A673 (cell line): ENCODE results near the gene MAG. TPM values are rescaled to one million over a fixed set of nuclear protein-coding genes. Genes with fewer than 3 reads are reported as not detected.

Experiments
- BruUV-seq: library from RNA; stranded (reverse); fragments of 400-500 nt; replicated peaks from 2 replicates; lab custom pipeline; 2021; lab: Mats Ljungman, UMichigan
- CTCF ChIA-PET: fragments of 300-600 bp; sonication (Branson Sonifier 250); formaldehyde crosslinking; loops from one replicate; lab custom pipeline; 2022; ENCODE audit warnings: antibody characterized with exemption; lab: Charles Lee
- POLR2A ChIA-PET: fragments of 300-600 bp; sonication (Branson Sonifier 250); formaldehyde crosslinking; loops from one replicate; lab custom pipeline; 2022; ENCODE audit warnings: antibody characterized with exemption; ENCODE audit not compliant: low non-redundant PET; lab: Charles Lee
- DNase-seq: peaks from one replicate; pipeline ENCODE4 v3.0.0-alpha.2; 2015; ENCODE audit warnings: low spot score
- H3K27ac ChIP-seq: fragments of 200-600 bp; sonication (generic); 2 replicates; pipeline ENCODE4 v1.5.1; 2016; ENCODE audit warnings: mixed run types, low read depth, mild to moderate bottlenecking, mixed read lengths, antibody characterized with exemption, low read length; ENCODE audit not compliant: poor library complexity, severe bottlenecking
- H3K27me3 ChIP-seq: fragments of 200-600 bp; sonication (generic); replicated peaks from 2 replicates; pipeline ENCODE4 v1.6.1; 2017; ENCODE audit warnings: mixed run types, low read depth, mild to moderate bottlenecking, mixed read lengths, antibody characterized with exemption, low read length; ENCODE audit not compliant: insufficient read depth, poor library complexity
- H3K36me3 ChIP-seq: fragments of 200-600 bp; sonication (generic); 2 replicates; pipeline ENCODE4 v1.6.1; 2016; ENCODE audit warnings: mixed run types, mild to moderate bottlenecking, mixed read lengths, antibody characterized with exemption, low read length; ENCODE audit not compliant: insufficient read depth, poor library complexity, severe bottlenecking
- H3K4me1 ChIP-seq: fragments of 200-600 bp; sonication (generic); 2 replicates; pipeline ENCODE4 v1.6.1; 2017; ENCODE audit warnings: mixed run types, mild to moderate bottlenecking, mixed read lengths, antibody characterized with exemption, low read length; ENCODE audit not compliant: insufficient read depth, poor library complexity, severe bottlenecking
- H3K4me3 ChIP-seq: fragments of 200-600 bp; sonication (generic); 2 replicates; pipeline ENCODE4 v1.5.1; 2016; ENCODE audit warnings: low read depth, mixed run types, mild to moderate bottlenecking, mixed read lengths, low read length; ENCODE audit not compliant: poor library complexity, severe bottlenecking
- H3K9me3 ChIP-seq: fragments of 200-600 bp; sonication (generic); 2 replicates; pipeline ENCODE4 v1.6.1; 2016; ENCODE audit warnings: mixed run types, low read depth, mild to moderate bottlenecking, mixed read lengths, antibody characterized with exemption, low read length; ENCODE audit not compliant: poor library complexity, severe bottlenecking
- EZH2 ChIP-seq: fragments of 200-600 bp; sonication (generic); IDR thresholded peaks from 2 replicates; pipeline ENCODE4 v1.6.1; 2017; ENCODE audit warnings: borderline replicate concordance, low read depth, mild to moderate bottlenecking, mixed read lengths, antibody characterized with exemption, low read length; ENCODE audit not compliant: poor library complexity, severe bottlenecking
- intact Hi-C: fragments of 100-400 bp; cut with micrococcal nuclease; formaldehyde crosslinking; loops from one replicate; pipeline ENCODE4 v1.10.0; 2022; ENCODE audit not compliant: unreplicated experiment
- total RNA-seq: library from RNA; stranded (reverse); gene quantifications from 2 replicates; pipeline ENCODE4 v1.2.3, GENCODE V29; 2021
- TF ChIP-seq, protein P1 (sequence below): fragments of 300-800, 200-600 bp; sonication (generic); conservative IDR thresholded peaks from 2 replicates; pipeline ENCODE4 v1.5.1; 2017; ENCODE audit warnings: low read depth, mild to moderate bottlenecking, antibody characterized with exemption, low read length, moderate library complexity, mixed read lengths

Gene MAG
- total RNA-seq, 1 experiment from 2014 or later = not detected

DNA sequence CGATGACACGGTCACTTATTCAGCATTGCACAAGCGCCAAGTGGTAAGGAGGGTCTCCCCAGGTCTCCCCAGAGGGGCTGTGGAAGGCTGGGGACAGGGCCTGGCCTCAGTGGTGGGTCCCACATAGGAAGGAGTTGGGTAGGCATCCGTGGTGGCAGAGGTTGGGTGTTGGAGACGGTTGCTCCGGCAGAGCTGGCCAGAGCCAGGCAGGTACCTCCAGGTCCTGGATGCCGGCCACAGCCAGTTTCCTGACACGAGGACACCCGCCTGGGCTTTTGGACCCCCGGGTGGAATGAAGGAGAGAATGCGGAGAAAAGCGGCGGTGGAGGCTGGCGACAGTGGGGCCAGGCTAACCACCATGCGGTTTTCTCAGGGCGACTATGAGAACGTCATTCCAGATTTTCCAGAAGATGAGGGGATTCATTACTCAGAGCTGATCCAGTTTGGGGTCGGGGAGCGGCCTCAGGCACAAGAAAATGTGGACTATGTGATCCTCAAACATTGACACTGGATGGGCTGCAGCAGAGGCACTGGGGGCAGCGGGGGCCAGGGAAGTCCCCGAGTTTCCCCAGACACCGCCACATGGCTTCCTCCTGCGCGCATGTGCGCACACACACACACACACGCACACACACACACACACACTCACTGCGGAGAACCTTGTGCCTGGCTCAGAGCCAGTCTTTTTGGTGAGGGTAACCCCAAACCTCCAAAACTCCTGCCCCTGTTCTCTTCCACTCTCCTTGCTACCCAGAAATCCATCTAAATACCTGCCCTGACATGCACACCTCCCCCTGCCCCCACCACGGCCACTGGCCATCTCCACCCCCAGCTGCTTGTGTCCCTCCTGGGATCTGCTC is 54.5 kb downstream of the MAG start:
- Histone ChIP-seq H3K27ac (no peak overlapping the region), H3K9me3 (no peaks in the 10 kb centered on the region), H3K4me3 (no peak overlapping the region), H3K4me1 (no peaks in the 10 kb centered on the region), H3K27me3 (peaks cover 5% of the 10 kb centered on the region), H3K36me3 (no peaks in the 10 kb centered on the region)
- POLR2A ChIA-PET = no interaction called here
- CTCF ChIA-PET = no interaction called here
- intact Hi-C loops = no loop called here
- DNase-seq = no peak
- BruUV-seq = no TSS peak
- no peak for TF ChIP-seq EZH2
- TF ChIP-seq, protein P1, sequence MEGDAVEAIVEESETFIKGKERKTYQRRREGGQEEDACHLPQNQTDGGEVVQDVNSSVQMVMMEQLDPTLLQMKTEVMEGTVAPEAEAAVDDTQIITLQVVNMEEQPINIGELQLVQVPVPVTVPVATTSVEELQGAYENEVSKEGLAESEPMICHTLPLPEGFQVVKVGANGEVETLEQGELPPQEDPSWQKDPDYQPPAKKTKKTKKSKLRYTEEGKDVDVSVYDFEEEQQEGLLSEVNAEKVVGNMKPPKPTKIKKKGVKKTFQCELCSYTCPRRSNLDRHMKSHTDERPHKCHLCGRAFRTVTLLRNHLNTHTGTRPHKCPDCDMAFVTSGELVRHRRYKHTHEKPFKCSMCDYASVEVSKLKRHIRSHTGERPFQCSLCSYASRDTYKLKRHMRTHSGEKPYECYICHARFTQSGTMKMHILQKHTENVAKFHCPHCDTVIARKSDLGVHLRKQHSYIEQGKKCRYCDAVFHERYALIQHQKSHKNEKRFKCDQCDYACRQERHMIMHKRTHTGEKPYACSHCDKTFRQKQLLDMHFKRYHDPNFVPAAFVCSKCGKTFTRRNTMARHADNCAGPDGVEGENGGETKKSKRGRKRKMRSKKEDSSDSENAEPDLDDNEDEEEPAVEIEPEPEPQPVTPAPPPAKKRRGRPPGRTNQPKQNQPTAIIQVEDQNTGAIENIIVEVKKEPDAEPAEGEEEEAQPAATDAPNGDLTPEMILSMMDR = no peak

DNA sequence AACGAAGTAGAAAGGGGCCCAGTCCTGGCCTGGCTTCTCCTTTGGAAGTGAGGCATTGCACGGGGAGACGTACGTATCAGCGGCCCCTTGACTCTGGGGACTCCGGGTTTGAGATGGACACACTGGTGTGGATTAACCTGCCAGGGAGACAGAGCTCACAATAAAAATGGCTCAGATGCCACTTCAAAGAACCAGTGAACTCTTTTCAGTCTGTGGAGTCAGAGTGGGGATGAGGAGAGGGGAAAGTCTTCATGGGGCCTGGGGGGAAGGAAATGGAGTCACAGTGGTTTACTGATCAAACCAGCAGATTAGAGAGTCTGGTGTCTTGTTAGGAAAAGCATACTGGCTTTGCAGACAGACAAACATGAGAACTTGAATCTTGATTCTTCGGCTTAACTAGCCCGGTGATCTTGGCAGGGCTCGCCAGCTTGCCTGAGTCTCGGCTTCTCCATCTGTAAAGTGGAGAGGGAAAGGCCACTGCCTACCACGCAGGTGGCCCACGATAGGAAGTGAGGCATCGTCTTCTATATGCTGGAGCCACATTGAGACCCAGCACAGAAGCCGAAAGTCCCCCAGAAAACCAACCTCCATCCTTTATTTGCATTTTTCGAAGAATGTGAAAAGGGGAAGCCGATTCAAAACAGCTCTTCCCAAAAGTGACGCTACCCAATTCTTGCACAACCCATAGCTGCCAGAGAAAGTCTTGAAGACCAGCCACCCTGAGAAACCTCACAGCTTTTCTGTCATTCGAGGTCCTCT is 55.4 kb downstream of the MAG start, which contains the start of gene FFAR1:
FFAR1 (plus strand) TSS at position 732 of the 759 bp plus-strand sequence. CDS start 3,650 bp downstream, outside the sequence.
- TF ChIP-seq, protein P1 = no peak
- no peak for TF ChIP-seq EZH2
- intact Hi-C loops = no loop called here
- no peaks in the 10 kb centered on the region for H3K4me1 ChIP-seq
- no peaks in the 10 kb centered on the region for H3K36me3 ChIP-seq
- H3K9me3 ChIP-seq = no peaks in the 10 kb centered on the region
- no peak within 1 kb of the TSS for H3K27ac ChIP-seq
- ChIA-PET POLR2A (no interaction called here), CTCF (no interaction called here)
- no peak for DNase-seq
- H3K4me3 ChIP-seq = no peak within 1 kb of the TSS
- H3K27me3 ChIP-seq = peaks cover 5% of the 10 kb centered on the region
- no TSS peak for BruUV-seq

DNA sequence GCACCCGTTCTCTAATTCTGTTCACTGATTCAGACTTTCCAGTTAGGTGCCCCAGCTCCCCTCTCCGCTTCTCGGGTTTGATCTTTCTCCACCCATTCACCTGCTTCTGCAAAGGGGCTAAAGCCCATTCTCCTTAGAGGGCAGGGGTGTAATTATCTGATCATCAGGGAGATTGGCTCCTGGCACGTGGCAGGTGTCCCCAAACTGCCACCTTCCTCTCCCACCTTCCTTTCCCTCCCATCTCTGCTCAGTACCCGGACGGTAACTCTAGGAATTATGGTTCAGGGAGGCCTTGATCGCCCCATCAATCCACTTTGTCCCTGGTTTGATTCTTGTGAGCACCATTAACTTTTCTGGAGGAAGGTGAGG is 56.0 kb downstream of the MAG start:
- no peaks in the 10 kb centered on the region for H3K9me3 ChIP-seq
- no peaks in the 10 kb centered on the region for H3K4me1 ChIP-seq
- intact Hi-C loops = no loop called here
- TF ChIP-seq, protein P1 = no peak
- DNase-seq = no peak
- H3K27ac ChIP-seq = no peak overlapping the region
- no peaks in the 10 kb centered on the region for H3K36me3 ChIP-seq
- H3K4me3 ChIP-seq = no peak overlapping the region
- POLR2A ChIA-PET = no interaction called here
- CTCF ChIA-PET = no interaction called here
- peaks cover 5% of the 10 kb centered on the region for H3K27me3 ChIP-seq
- no TSS peak for BruUV-seq
